HEK293 (cell line): ENCODE measurements around the gene SH3D19.
"Not testable (repeated sequence)": the region's sequence is repeated elsewhere in the genome, so short reads cannot be mapped to it uniquely, and the experiment has no call there.

Experiments
- ZNF513 ChIP-seq: fragments of 450-650 bp; IDR thresholded peaks from 2 replicates; pipeline ENCODE4 v1.5.1; 2018; ENCODE audit warnings: missing biosample characterization, missing genetic modification characterization
- ZNF768 ChIP-seq: fragments of 450-650 bp; formaldehyde crosslinking; IDR thresholded peaks from 2 replicates; pipeline ENCODE4 v1.5.1; 2018; ENCODE audit warnings: missing biosample characterization, mild to moderate bottlenecking, missing genetic modification characterization

GRCh38 chr4:151255226-151255625, 70.2 kb downstream of the SH3D19 start:
- not testable (repeated sequence) for TF ChIP-seq ZNF513 (tag by site-specific recombination); ZNF768
